HFF-Myc (cell line): ENCODE data around the gene MICAL2.

Source experiments
- DNase-seq: peaks from one replicate; pipeline ENCODE4 v3.0.0-alpha.2; 2011; ENCODE audit warnings: low read depth; ENCODE audit errors: extremely low read depth
- H3K4me3 ChIP-seq: replicated peaks from 2 replicates; pipeline ENCODE4 v1.5.1; 2011; ENCODE audit warnings: low read depth, mild to moderate bottlenecking, control low read depth, low read length
- TF ChIP-seq, protein P1 (sequence below): IDR thresholded peaks from 2 replicates; pipeline ENCODE4 v1.5.1; 2012; ENCODE audit warnings: mild to moderate bottlenecking, low read depth, low read length, control low read depth; ENCODE audit errors: missing control alignments

The MICAL2 gene

DNA sequence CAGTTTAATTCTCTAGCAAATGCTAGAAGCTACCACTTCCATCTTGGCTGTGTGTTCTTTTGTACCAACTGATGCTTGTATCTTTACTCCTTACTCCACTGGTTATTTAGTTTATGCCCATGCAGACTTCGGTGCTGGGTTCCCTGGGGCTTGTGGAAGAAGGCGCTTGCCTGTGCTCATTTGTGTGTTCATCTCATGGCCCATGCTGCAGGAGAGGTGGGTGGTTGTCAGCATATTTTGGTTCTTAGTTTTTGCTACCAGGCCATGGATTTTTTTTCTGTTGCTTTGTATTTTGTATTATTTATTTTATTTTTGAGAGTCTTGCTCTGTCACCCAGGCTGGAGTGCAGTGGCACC, 22.4 kb downstream of the MICAL2 start:
- TF ChIP-seq, protein P1, sequence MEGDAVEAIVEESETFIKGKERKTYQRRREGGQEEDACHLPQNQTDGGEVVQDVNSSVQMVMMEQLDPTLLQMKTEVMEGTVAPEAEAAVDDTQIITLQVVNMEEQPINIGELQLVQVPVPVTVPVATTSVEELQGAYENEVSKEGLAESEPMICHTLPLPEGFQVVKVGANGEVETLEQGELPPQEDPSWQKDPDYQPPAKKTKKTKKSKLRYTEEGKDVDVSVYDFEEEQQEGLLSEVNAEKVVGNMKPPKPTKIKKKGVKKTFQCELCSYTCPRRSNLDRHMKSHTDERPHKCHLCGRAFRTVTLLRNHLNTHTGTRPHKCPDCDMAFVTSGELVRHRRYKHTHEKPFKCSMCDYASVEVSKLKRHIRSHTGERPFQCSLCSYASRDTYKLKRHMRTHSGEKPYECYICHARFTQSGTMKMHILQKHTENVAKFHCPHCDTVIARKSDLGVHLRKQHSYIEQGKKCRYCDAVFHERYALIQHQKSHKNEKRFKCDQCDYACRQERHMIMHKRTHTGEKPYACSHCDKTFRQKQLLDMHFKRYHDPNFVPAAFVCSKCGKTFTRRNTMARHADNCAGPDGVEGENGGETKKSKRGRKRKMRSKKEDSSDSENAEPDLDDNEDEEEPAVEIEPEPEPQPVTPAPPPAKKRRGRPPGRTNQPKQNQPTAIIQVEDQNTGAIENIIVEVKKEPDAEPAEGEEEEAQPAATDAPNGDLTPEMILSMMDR, result no peak
- no peak overlapping the region for H3K4me3 ChIP-seq
- no peak for DNase-seq

DNA sequence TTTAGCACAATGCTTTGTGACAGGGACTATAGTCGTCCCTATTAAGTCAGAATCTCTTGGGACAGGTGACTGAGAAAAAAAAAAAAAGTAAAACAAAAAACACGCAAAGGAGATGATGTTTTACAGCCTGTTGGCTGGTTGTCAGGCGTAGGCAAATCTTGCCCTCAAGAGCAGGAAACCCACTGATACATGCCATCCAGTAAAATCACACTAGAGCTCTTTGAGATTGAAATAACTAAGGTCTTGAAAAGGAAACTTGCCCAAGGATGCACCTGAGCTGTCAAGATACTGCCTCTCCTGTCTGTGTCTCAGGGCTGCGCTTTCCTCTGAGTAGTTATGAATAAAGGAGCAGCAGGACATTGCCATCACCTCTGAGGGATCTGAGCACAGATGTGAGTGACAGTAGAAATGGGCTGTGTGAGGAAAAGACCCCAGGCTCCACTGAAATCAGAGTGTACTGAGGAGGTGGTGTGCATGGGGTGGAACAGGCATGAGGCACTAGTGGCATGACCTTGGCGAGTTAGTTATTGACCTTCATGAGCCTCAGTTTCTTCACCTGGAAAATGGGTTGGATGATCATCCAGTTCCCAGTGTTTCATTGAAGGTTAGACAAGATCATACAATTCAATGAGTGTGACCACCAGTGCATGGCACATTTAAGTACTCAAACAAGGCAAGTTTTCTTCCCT, 23.3 kb downstream of the MICAL2 start:
- TF ChIP-seq, protein P1, result no peak
- DNase-seq, result no peak

DNA sequence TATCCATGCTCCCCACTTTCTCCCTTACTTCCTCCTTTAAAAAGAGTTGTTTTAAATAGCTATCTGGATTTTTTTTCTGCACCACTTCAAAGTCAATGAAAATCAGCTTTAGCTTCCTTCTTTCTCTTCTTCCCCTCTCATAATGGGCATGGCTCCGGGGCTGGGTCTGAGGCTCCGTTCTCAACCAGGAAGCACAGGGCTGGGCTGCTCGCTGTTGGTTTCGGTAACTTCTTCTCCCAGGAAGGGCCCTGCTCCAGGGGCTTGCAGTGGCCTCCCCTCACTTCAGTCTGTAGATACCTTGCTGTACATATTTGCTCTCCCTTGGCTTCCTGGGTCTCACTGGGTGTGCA, 23.8 kb downstream of the MICAL2 start:
- H3K4me3 ChIP-seq, result no peak overlapping the region
- TF ChIP-seq, protein P1, result no peak
- DNase-seq, result no peak

More for the DNA sequence above, 23.3 kb downstream of the MICAL2 start:
- no peak overlapping the region for H3K4me3 ChIP-seq

DNA sequence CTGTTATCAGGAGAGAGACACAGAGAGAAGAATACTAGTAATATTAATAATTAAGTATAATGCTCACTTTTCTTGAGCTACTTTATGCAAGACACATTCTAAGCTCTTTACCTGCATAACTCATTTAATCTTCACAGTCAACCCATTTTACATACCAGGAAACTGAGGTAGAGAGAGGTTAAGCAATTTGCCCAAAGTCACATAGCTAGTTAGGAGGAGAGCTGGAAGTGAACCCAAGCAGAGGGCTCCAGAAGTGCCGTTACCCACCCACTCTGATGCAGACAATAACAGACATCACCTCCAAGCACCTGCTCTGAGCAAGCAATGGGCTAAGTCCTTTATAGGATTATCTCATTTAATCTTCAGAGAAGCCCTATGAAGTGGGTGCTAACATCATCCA, 24.8 kb downstream of the MICAL2 start:
- no peak for DNase-seq
- TF ChIP-seq, protein P1, result no peak
- no peak overlapping the region for H3K4me3 ChIP-seq

DNA sequence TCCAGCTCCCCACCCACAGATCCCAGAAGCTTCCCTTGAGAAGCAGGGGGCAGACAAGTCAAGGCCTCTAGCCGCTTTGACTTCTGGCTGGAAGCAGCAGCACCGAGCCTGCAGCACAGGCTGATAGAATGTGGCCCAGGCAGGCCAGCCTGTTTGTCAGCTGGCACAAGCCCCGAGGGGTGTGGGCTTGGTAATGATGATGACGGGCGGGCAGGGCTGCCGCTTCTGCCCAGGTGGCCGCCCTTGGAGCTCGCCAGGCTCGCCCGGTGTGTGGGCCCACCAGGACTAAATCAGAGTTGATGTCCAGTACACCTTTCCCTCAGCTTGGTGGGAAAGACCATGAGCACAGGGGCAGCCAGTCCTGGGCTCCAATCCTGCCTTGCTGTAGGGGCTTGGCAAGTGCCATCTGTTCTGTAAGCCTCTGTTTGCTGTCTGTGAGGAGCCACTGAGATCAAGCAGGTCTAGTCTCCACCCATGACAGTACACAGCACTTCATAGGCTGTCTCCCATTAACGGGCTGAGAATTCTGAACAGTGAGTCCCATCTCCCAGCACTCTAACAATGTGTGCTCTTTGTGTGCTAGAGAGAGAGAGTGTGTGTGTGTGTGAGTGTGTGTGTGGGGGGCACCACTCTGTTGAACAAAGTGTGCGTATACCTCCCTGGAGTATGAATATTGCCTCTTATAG, 26.8 kb downstream of the MICAL2 start:
- H3K4me3 ChIP-seq, result no peak overlapping the region
- DNase-seq, result no peak
- TF ChIP-seq, protein P1, result no peak

DNA sequence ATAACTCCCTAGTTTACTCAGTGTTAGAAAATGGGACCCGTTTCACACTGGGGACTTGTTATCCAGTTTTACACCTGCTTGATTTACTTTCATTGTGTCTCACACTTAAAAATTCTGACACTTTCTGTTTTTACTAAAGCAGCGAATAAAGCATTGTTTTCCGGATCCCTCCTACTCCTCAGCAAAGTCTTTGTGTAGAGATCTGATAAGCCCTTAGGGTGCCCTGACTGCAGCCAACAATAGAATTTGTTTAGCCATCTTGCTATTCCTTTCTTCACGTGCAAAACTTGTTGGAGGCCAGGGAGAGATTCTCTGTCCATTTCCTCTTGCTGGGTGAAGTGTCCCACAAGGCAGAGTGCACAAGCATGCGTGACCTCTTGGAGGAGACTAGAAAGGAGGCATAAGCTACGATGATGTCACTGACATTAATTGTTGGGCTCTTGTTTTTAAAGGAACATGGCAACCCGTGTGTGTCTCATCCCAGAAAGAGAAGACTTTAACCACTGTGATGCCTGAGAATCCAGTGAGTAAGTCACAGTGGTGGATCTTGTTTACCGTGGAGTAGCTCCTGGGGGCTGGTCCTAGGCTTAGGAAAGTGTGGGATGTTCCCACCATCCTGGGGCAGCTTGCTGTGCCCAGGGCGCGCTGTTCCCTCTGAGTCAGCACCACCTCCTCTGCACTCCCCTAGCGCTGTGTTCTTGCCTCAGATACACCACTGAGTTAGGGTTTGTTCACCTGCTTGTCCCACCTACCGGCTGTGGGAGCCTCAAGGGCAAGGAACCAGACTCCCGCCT, 27.7 kb downstream of the MICAL2 start:
- no peak overlapping the region for H3K4me3 ChIP-seq
- peak; percentile 31 for DNase-seq
- TF ChIP-seq, protein P1, result no peak
